Liver (tissue), 3 donors: Measurements from ENCODE around the gene VGLL4.

Source experiments
- RAD21 ChIP-seq, 2 donors: IDR thresholded peaks; 2 replicates each; pipeline ENCODE4 v1.6.1; 2016; ENCODE audit warnings: antibody characterized with exemption in 2 of 2, mild to moderate bottlenecking in 2 of 2
- RXRA ChIP-seq, 2 donors: IDR thresholded peaks; 2 replicates each; pipeline ENCODE4 v1.6.1; 2017 to 2018; ENCODE audit warnings: antibody characterized with exemption in 2 of 2, mild to moderate bottlenecking in 1 of 2
- TAF1 ChIP-seq: conservative IDR thresholded peaks from 2 replicates; pipeline ENCODE4 v1.6.1; 2016; ENCODE audit warnings: antibody characterized with exemption, mild to moderate bottlenecking
- YY1 ChIP-seq: IDR thresholded peaks from 2 replicates; pipeline ENCODE4 v1.6.1; 2016; ENCODE audit warnings: antibody characterized with exemption, mild to moderate bottlenecking
- TF ChIP-seq, protein P1 (sequence below): fragments of 150-350 bp; IDR thresholded peaks from 2 replicates; pipeline ENCODE4 v1.5.1; 2017; ENCODE audit warnings: improper control_type of control experiment, low read depth, low read length; ENCODE audit not compliant: missing input control
- TF ChIP-seq, protein P2 (sequence below): IDR thresholded peaks from 2 replicates; pipeline ENCODE4 v1.6.1; 2016; ENCODE audit warnings: antibody characterized with exemption, mild to moderate bottlenecking
- TF ChIP-seq, protein P3 (sequence below): IDR thresholded peaks from 2 replicates; pipeline ENCODE4 v1.6.1; 2016; ENCODE audit warnings: antibody characterized with exemption
- TF ChIP-seq, protein P4 (sequence below): IDR thresholded peaks from 2 replicates; pipeline ENCODE4 v1.6.1; 2016; ENCODE audit warnings: antibody characterized with exemption
- donor health status: healthy.
- donor health status: healthy.

DNA sequence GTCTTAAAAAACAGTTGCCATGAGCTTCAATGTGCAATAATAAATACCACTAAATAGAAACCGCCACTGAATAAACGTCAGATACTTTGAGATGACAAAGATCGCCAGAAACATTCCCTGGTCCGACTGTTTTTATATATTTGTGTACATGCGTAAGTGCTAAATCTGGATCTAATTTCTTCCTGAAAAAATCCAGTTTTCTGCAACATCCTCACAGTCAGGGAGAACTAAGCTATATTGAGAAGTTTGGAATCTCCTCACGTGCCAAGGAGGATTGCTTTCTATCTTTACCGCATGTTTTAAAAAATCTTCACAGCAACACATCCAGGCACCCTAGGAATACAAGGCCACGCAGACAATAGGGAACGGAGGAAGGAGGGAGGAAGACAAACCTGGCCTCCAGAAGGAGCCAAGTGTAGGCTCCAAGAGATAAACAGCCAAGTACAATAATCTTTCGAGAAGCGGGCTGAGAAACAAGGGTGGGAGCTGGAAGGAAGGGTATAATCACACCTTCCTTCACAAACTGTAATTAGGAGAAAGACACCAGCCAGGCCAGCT is 5.7 kb downstream of the VGLL4 start:
- TF ChIP-seq RXRA (IDR thresholded peaks at IDR 0.05) (no peak), RAD21 (IDR thresholded peaks at IDR 0.05) (no peak), YY1 (no peak), TAF1 (no peak)
- TF ChIP-seq, protein P1, sequence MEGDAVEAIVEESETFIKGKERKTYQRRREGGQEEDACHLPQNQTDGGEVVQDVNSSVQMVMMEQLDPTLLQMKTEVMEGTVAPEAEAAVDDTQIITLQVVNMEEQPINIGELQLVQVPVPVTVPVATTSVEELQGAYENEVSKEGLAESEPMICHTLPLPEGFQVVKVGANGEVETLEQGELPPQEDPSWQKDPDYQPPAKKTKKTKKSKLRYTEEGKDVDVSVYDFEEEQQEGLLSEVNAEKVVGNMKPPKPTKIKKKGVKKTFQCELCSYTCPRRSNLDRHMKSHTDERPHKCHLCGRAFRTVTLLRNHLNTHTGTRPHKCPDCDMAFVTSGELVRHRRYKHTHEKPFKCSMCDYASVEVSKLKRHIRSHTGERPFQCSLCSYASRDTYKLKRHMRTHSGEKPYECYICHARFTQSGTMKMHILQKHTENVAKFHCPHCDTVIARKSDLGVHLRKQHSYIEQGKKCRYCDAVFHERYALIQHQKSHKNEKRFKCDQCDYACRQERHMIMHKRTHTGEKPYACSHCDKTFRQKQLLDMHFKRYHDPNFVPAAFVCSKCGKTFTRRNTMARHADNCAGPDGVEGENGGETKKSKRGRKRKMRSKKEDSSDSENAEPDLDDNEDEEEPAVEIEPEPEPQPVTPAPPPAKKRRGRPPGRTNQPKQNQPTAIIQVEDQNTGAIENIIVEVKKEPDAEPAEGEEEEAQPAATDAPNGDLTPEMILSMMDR = no peak
- TF ChIP-seq, protein P2, sequence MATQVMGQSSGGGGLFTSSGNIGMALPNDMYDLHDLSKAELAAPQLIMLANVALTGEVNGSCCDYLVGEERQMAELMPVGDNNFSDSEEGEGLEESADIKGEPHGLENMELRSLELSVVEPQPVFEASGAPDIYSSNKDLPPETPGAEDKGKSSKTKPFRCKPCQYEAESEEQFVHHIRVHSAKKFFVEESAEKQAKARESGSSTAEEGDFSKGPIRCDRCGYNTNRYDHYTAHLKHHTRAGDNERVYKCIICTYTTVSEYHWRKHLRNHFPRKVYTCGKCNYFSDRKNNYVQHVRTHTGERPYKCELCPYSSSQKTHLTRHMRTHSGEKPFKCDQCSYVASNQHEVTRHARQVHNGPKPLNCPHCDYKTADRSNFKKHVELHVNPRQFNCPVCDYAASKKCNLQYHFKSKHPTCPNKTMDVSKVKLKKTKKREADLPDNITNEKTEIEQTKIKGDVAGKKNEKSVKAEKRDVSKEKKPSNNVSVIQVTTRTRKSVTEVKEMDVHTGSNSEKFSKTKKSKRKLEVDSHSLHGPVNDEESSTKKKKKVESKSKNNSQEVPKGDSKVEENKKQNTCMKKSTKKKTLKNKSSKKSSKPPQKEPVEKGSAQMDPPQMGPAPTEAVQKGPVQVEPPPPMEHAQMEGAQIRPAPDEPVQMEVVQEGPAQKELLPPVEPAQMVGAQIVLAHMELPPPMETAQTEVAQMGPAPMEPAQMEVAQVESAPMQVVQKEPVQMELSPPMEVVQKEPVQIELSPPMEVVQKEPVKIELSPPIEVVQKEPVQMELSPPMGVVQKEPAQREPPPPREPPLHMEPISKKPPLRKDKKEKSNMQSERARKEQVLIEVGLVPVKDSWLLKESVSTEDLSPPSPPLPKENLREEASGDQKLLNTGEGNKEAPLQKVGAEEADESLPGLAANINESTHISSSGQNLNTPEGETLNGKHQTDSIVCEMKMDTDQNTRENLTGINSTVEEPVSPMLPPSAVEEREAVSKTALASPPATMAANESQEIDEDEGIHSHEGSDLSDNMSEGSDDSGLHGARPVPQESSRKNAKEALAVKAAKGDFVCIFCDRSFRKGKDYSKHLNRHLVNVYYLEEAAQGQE = no peak
- TF ChIP-seq, protein P3, sequence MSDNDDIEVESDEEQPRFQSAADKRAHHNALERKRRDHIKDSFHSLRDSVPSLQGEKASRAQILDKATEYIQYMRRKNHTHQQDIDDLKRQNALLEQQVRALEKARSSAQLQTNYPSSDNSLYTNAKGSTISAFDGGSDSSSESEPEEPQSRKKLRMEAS = no peak
- TF ChIP-seq, protein P4, sequence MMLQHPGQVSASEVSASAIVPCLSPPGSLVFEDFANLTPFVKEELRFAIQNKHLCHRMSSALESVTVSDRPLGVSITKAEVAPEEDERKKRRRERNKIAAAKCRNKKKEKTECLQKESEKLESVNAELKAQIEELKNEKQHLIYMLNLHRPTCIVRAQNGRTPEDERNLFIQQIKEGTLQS = no peak
